Measurements from ENCODE around the gene DENND1A. TPM values are rescaled to one million over a fixed set of nuclear protein-coding genes. Genes with fewer than 3 reads are reported as not detected.
"Not testable (repeated sequence)": the region's sequence is repeated elsewhere in the genome, so short reads cannot be mapped to it uniquely, and the experiment has no call there.

Gene DENND1A
- polyA plus RNA-seq, 2 of the 4 experiments (the other 2 are of a cell fraction): 15.1 to 21.9 TPM

DNA sequence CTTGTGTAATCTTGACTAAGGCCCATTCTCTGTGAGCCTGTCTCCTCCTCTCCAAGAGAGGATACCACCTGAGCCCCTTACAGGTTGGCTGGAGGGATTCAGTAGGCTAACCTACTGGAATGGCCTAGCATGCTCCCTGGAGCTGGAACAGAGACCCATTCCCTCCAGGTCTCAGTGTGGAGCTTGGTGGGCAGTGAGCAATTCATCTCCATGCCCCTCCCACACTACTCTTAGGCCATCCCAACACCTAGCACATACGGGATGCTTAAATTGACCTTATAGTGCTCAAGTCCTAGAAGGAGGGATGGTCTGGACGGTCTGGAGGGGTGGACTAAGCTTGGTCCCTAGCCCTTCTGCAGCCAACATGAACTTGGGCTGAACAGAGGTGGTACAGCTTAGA lies 498.3 kb downstream of the DENND1A start:
- Histone ChIP-seq H3K4me3 (no peak overlapping the region), H3K4me1 (no peaks in the 10 kb centered on the region), H3K27ac (no peak overlapping the region), H3K9me3 (peaks cover 4% of the 10 kb centered on the region; the same call in 1 of the 3 replicates), H3K4me2 (no peak overlapping the region)
- TF ChIP-seq ZNF302 (CRISPR knock-in tag; IDR thresholded peaks at IDR 0.05) (no peak), CBX8 (IDR thresholded peaks at IDR 0.05) (no peak), CHD2 (IDR thresholded peaks at IDR 0.05; ENCODE audit: low read length, partially characterized antibody) (no peak), ZFP36 (IDR thresholded peaks at IDR 0.05; ENCODE audit: borderline replicate concordance, partially characterized antibody) (no peak), EP300 (IDR thresholded peaks at IDR 0.05) (no peak), ZSCAN20 (CRISPR knock-in tag; IDR thresholded peaks at IDR 0.05) (no peak), EHF (CRISPR knock-in tag; IDR thresholded peaks at IDR 0.05) (no peak), FOXS1 (CRISPR knock-in tag; IDR thresholded peaks at IDR 0.05) (no peak), HDAC2 (IDR thresholded peaks at IDR 0.05) (no peak), NFE2L2 (conservative IDR thresholded peaks at IDR 0.05; ENCODE audit: low read length) (no peak), FOSL2 (IDR thresholded peaks at IDR 0.05) (no peak), FOSL2 (CRISPR knock-in tag; IDR thresholded peaks at IDR 0.05) (no peak), HOXB5 (CRISPR knock-in tag; IDR thresholded peaks at IDR 0.05) (no peak), SREBF2 (IDR thresholded peaks at IDR 0.05) (no peak), KDM1A (IDR thresholded peaks at IDR 0.05; ENCODE audit: low read depth) (no peak), NPAS2 (CRISPR knock-in tag; IDR thresholded peaks at IDR 0.05; ENCODE audit: borderline replicate concordance) (no peak)
- TF ChIP-seq, protein P1, sequence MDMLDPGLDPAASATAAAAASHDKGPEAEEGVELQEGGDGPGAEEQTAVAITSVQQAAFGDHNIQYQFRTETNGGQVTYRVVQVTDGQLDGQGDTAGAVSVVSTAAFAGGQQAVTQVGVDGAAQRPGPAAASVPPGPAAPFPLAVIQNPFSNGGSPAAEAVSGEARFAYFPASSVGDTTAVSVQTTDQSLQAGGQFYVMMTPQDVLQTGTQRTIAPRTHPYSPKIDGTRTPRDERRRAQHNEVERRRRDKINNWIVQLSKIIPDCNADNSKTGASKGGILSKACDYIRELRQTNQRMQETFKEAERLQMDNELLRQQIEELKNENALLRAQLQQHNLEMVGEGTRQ (IDR thresholded peaks at IDR 0.05): no peak
- TF ChIP-seq, protein P2, sequence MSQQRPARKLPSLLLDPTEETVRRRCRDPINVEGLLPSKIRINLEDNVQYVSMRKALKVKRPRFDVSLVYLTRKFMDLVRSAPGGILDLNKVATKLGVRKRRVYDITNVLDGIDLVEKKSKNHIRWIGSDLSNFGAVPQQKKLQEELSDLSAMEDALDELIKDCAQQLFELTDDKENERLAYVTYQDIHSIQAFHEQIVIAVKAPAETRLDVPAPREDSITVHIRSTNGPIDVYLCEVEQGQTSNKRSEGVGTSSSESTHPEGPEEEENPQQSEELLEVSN (IDR thresholded peaks at IDR 0.05; ENCODE audit: borderline replicate concordance, low read depth): no peak
- TF ChIP-seq, protein P3, sequence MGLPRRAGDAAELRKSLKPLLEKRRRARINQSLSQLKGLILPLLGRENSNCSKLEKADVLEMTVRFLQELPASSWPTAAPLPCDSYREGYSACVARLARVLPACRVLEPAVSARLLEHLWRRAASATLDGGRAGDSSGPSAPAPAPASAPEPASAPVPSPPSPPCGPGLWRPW (IDR thresholded peaks at IDR 0.05): no peak
- TF ChIP-seq, protein P4, sequence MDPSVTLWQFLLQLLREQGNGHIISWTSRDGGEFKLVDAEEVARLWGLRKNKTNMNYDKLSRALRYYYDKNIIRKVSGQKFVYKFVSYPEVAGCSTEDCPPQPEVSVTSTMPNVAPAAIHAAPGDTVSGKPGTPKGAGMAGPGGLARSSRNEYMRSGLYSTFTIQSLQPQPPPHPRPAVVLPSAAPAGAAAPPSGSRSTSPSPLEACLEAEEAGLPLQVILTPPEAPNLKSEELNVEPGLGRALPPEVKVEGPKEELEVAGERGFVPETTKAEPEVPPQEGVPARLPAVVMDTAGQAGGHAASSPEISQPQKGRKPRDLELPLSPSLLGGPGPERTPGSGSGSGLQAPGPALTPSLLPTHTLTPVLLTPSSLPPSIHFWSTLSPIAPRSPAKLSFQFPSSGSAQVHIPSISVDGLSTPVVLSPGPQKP (IDR thresholded peaks at IDR 0.05; ENCODE audit: low read depth, low read length): no peak
- FAIRE-seq (no peak), ATAC-seq (no peak), DNase-seq (ENCODE audit: low read depth in 1 of 2, low spot score in 1 of 2) (no peak)
- ChIA-PET CTCF (interaction anchor here (0.8 to 1.6 kb wide), 4 partner anchors 29 to 609 kb away, joined by 3 to 5 read pairs (median 3); no protein-coding TSS in a partner anchor), POLR2A (no interaction called here)
- 84% methylated on average over 2 of the region's 2 CpGs for WGBS (ENCODE audit: missing lambda C conversion rate)

DNA sequence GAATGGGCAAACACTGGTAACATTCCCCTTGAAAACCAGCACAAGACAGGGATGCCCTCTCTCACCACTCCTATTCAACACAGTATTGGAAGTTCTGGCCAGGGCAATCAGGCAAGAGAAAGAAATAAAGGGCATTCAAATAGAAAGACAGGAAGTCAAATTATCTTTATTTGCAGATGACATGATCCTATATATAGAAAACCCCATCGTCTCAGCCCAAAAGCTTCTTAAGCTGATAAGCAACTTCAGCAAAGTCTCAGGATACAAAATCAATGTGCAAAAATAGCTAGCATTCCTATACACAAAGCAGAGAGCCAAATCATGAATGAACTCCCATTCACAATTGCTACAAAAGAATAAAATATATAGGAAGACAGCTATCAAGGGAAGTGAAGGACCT lies 501.5 kb downstream of the DENND1A start:
- H3K4me2 ChIP-seq; H3K27ac ChIP-seq; H3K9me3 ChIP-seq; DNase-seq (ENCODE audit: low read depth in 1 of 2, low spot score in 1 of 2); FAIRE-seq; H3K4me3 ChIP-seq; POLR2A ChIA-PET; H3K4me1 ChIP-seq; CTCF ChIA-PET; ATAC-seq: not testable (repeated sequence)
- 92% methylated on average over 1 of the region's 1 CpG for WGBS (ENCODE audit: missing lambda C conversion rate)

DNA sequence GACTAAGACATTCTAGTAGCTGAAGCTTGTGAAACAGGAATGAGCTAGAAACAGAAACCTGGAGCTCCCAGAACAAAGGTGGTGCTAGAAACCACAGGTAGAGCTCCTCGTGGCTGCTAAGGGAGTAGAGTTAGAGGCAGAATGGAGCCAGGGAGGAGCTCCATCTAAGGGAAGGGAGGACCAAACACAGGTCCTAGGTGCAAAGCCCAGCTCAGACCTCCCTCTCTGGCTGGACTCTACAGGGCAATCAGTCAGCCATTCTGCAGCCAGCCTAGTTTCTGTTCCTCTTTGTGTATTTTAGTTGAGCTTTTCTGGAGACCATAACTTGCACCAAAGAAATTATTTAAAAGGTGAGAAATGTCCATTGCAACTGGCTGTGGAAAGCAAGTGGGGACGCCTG lies 503.5 kb downstream of the DENND1A start:
- peaks cover 4% of the 10 kb centered on the region; the same call in 1 of the 3 replicates for H3K9me3 ChIP-seq
- DNase-seq (ENCODE audit: low read depth in 1 of 2, low spot score in 1 of 2) (peak in 1 of 2 experiments; percentile 19), FAIRE-seq (no peak), ATAC-seq (peak; percentile 59 to 60; a peak in 4 of 6 replicates)
- TF ChIP-seq EHF (CRISPR knock-in tag; IDR thresholded peaks at IDR 0.05): no peak
- no peak for TF ChIP-seq TP53 (CRISPR knock-in tag; IDR thresholded peaks at IDR 0.05)
- TF ChIP-seq, protein P4 (IDR thresholded peaks at IDR 0.05; ENCODE audit: low read depth, low read length): no peak
- TF ChIP-seq, protein P2 (IDR thresholded peaks at IDR 0.05; ENCODE audit: borderline replicate concordance, low read depth): no peak
- no peak for TF ChIP-seq EHMT2 (IDR thresholded peaks at IDR 0.05; ENCODE audit: low read depth)
- no peak for TF ChIP-seq ZSCAN20 (CRISPR knock-in tag; IDR thresholded peaks at IDR 0.05)
- TF ChIP-seq, protein P3 (IDR thresholded peaks at IDR 0.05): no peak
- no peak for TF ChIP-seq CHD4 (IDR thresholded peaks at IDR 0.05; ENCODE audit: borderline replicate concordance)
- TF ChIP-seq FOXS1 (CRISPR knock-in tag; IDR thresholded peaks at IDR 0.05): no peak
- TF ChIP-seq HOXB13 (CRISPR knock-in tag; IDR thresholded peaks at IDR 0.05; ENCODE audit: low read depth): no peak
- no peak for TF ChIP-seq HOXA7 (CRISPR knock-in tag; IDR thresholded peaks at IDR 0.05)
- no peak for TF ChIP-seq ZNF302 (CRISPR knock-in tag; IDR thresholded peaks at IDR 0.05)
- TF ChIP-seq EP300 (IDR thresholded peaks at IDR 0.05): no peak
- ChIA-PET CTCF (interaction anchor here (0.8 to 1.6 kb wide), 3 partner anchors 10 to 27 kb away, joined by 3 to 4 read pairs (median 3); no protein-coding TSS in a partner anchor), POLR2A (no interaction called here)
- no peak overlapping the region for H3K4me3 ChIP-seq
- H3K27ac ChIP-seq: no peak overlapping the region
- H3K4me2 ChIP-seq: no peak overlapping the region
- H3K4me1 ChIP-seq: no peaks in the 10 kb centered on the region
- WGBS (ENCODE audit: missing lambda C conversion rate): 62% methylated on average over 2 of the region's 2 CpGs
